GM18505 (cell line): ENCODE data around the gene PTCH1.
A peak's percentile ranks its signal among the peaks of the same experiment; 100 is the strongest.

ENCODE experiments used
- ATAC-seq: cut with Tn5 transposase; IDR thresholded peaks from one replicate; pipeline ENCODE4 v1.9.1; 2021; ENCODE audit not compliant: unreplicated experiment
- POLR2A ChIP-seq: IDR thresholded peaks from 4 replicates; pipeline ENCODE4 v1.6.1; 2011; ENCODE audit warnings: borderline replicate concordance; ENCODE audit not compliant: insufficient read depth, insufficient read length; ENCODE audit errors: extremely low read depth

Gene PTCH1

DNA sequence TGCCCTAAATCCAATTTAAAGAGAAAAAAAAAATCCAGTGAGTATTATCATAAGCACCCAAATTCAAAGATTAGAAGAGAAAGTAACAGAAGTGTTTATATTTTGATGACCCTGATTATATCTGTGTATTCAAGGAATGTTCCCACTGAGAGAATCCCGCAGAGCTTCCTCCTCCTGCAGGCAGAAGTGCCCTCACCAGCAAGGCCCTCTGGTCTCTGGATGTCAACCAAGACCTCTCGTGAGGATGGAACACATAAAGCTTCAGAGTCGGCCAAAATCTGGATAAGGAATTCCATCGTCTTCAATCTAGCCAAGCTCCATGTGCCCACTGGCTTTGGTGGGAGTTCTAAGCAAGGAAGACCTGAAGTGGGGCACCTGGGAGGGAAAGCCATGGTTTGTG lies 18.1 kb downstream of the PTCH1 start:
- ATAC-seq = no peak
- TF ChIP-seq POLR2A = no peak

DNA sequence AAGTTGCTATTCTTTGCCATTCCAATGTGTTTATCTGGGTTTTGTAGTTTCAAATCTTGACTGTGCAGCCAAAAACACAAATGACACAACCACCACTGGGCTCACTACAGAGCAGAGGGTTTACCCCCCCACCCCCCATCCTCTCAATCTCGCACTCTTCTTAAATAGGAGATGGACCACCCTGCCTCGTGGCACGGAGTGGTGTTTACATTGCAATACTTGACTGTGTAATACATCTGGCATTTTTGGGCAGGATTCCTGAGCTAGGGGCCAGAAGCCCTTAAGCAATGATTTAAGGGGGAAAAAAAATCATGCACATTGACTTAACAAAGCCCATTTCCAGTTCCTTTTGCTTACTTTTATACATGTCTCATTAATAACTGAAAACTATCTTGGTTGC lies 19.0 kb downstream of the PTCH1 start:
- no peak for ATAC-seq

DNA sequence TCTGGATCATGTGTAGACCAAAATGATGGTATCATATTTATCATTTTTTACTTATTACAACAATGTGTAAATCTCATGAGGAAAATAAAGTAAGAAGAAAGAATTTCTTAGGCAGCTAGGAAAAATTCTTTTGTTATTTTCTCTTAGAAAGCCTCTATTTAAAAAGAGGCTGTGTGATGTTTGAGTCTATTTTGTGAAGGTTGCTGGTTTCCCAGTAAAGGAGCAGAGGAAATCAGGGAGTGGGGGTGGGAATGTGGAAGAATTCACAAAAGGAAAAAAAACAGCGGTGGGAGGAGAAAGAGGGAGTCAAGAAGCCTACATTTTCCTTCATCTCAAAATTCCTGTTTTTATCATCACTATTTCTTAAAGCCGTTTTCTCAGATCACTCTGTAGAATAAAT lies 20.1 kb downstream of the PTCH1 start:
- no peak for ATAC-seq
- TF ChIP-seq POLR2A = no peak

More for the DNA sequence above, 19.0 kb downstream of the PTCH1 start:
- TF ChIP-seq POLR2A = no peak

DNA sequence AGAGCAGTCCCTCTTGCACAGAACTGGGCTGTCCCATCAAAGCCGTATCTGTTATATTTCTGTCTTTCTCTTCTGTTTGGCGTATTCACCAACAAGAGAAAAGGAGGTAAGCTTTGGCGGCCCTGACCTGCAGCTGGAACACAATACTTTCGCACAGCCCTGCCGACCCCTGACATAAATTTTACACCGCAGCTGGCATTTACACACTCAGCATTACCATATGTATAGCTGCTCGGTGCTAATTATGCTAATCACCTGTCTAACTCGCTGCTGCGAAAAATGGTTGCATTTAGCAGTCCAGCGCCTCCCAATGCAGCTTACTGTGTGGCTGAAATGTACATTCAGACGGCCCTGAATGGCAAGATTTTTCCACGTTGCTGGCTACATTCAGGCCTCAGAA lies 20.8 kb downstream of the PTCH1 start:
- no peak for ATAC-seq
- no peak for TF ChIP-seq POLR2A

DNA sequence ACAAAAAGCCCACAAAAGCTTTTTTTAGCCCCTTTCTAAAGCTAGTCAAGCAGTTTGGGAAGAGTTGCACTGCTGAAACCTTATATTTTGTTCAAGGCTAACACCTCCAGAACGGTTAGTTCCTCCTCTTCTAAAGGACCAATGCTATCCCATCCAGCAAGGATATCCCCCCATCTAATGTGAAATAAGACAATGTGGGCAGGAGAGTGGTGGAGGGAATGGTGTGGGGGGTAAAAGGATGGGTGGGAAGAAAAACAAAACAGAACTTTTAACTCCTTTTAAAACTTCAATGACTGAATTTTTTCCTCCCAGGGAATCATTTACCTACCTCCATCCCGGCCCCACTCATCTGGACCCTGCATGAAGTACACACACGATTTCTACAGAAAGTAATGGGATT lies 21.2 kb downstream of the PTCH1 start:
- ATAC-seq = no peak
- TF ChIP-seq POLR2A = no peak

DNA sequence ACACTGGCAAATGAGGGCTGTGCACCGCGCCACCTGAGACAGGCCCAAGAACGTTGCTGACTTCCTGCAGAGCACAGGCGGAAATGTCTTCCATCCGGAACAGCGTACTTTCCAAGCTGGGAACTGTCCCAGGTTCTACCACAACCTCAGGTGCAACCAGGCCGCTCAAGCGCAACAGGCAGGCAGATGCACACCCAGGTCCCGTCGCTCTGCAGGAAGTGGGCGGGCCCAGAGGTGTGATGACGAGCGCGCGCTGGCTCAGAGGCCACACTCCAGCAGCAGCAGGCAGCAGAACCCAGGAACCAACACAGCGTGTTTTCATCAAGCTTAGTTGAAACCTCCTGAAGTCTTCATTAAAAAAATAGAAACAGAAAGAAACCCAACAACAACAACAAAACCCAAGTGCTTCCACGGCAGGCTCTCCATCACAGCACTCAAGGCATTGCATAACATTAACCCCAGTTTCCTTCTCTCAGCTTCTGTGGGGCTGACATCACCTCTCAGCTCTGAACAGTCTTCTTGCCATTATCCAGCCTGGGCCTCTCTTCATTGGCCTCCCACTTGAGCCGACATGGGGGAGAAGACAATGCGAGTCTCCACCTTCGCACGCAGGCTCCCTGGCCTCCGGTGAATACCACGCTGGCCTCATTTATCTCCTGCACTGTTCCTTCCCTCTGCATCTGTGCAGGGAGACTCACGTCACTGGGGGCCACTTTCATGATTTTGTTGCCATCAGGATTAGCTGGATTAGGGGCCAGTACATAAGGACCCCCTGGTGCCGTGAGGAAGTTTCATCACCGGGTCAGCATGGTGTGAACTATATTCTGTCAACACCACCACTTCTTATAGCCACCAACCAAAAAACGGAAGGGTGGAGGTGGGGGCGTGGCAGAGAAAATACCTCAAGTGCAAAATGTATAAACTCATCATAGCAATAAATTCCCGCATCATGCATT lies 22.1 kb downstream of the PTCH1 start:
- peak; percentile 81 for ATAC-seq
- TF ChIP-seq POLR2A = no peak

DNA sequence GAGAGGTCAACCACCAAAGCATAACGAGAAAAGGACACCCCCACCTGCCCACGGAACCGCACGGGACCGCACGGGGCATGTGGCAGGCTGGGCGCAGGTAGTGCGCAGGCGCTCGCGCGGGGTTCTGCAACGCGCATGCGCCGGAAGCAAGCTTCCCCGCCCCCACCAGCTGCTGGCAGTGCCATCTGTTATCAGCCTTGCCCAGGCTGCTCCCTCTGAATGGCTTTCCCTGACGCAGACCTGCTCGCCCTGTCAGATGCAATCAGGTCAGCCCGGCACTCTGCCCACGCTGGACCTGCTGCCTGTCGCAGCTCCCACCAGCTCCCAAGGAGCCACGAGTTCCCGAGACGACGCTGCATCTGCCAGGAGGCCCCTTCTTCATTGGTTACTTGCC lies 22.8 kb downstream of the PTCH1 start:
- TF ChIP-seq POLR2A = no peak
- no peak for ATAC-seq

DNA sequence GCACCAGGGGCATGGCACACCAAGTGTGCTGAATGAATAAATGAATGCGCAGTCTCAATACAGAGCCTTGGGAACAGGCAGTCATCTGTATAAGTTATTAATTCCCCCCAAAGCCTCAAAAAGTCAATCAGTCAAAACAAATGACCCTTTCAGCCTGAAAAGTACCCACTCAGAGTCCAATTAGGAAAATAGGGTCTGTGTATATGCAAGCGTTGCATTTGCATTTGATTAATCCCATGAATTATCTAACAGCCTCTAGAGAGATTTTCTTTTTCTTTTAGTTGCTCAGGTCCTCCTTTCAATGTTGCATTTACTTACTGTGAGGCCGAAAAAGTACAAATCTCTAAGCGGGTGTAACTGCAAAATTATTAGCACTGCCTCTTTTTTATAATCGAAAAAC lies 23.4 kb downstream of the PTCH1 start:
- TF ChIP-seq POLR2A = no peak
- no peak for ATAC-seq

DNA sequence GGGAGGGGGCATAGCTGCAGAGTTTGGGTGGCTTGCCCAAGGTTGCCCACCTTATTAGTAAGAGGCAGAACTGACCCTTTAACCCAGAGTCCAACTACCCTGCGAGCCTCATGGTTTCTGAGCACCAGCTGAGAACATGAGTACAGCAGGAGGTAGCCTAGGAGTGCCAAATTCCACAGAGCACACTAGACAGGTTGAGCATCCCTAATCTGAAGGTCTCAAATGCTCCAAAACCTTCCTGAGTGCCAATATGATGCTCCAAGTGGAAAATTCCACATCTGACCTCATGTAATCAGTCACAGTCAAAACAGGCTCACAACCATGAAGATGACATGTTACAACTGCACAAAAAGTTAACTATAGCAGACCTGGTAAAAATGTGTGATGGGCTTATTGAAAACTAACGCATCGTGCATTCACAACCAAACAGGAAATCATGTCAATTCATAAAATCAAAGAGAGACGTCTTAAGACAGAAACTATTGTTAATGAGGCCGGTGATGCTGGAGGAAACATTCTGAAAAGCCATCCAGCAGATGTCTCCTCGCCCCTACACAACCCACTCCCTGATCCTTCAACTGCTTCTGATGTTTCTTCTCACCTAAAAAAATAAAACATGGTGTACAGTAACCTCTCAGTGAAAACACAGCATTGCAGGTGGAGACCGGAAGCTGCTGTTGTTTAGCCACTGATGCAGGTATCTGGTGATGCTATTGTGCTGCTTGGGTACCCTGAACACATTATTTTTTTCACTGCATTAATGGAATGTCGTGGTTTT lies 25.0 kb downstream of the PTCH1 start:
- ATAC-seq = no peak

DNA sequence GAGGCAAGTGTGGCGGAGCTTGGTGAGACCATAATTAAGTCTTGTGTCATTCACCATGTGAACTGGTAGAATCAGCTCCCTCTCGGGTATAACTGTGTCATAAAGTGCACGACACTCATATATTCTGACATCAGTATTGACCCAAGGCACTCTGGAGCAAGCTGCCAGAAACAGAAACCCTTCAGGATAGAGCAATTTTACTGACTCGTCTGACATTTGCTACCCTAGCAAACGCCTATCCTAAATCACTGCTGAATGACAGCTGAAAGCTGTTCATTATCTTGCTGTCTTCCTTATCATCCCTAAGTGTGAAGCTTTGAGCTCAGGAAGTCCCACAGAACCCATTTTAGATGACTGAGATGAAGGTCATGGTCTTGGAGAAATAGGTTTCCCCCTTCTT lies 27.8 kb downstream of the PTCH1 start:
- no peak for TF ChIP-seq POLR2A
- ATAC-seq = no peak

More for the DNA sequence above, 25.0 kb downstream of the PTCH1 start:
- TF ChIP-seq POLR2A = no peak

DNA sequence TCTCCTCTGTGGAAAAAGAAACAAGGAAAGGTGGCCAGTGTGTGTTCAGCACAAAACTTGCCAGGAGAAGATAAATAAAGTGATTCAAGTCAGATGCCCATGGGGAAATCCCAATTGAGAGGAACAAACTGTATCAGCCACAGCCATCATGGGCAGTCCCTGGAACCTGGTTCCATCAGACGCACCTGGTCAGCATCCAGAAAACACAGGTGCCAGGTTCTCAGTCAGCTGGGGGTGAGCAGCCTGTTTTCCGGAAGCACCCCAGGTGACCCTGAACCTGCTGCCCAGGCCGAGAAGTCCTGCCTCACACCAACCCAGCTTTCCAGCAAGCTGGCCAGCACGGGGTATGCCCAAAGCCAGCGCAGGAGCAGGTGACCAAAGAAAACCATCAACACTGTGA lies 30.5 kb downstream of the PTCH1 start:
- no peak for TF ChIP-seq POLR2A
- ATAC-seq = no peak

DNA sequence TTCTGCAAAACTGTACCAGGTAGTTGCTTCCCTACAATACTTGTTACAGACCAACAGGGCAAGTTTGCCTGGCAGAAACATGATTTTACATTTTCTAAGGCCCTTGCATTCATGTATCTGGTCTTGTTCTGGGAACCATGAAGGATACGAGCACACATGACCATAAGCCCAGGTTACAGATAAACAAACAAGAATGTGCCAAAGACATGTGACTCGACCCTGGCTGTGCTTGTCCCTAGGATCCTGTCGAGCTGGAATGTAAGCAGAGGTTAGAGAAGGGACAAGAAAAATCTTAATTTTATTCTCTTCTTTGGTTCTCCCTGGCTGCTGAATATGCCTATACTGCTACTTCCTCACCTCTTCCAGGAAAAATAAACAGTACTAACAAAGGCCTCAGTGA lies 32.5 kb downstream of the PTCH1 start:
- no peak for ATAC-seq

DNA sequence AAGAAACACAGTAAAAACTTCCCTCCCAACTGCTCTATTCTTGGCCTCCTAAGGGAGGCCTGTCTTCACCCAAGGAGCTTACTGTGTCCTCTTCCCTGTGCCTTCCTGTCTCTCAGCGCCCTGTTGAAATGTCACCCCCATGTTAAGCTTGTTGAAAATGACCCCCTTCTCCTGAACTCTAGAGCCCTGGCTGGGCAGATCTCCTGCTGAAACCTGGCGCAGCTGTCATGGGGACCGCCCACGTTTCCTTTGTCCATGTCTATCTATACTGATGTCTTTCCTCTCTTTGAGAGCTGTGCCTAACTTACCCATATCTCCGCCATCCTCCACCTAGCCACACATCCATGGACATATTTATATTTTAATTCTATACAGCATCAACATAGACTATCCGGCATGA lies 33.3 kb downstream of the PTCH1 start:
- ATAC-seq = no peak

More for the DNA sequence above, 32.5 kb downstream of the PTCH1 start:
- TF ChIP-seq POLR2A = no peak

DNA sequence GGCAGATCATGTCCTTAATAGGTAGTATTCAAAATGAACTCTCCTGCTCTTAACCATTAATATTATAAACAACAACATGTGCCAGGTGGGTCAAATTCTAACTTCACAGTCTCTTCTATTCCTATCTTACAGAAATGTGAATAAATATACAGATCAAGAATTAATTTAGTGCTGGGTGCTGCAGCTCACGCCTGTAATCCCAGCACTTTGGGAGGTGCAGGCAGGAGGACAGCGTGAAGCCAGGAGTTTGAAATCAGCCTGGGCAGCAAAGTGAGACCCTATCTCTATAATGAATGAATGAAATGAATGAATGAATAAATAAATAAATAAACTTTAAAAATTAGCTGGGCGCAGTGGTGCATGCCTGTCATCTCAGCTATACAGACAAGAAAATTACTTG lies 34.1 kb downstream of the PTCH1 start:
- no peak for ATAC-seq
- TF ChIP-seq POLR2A = no peak

More for the DNA sequence above, 33.3 kb downstream of the PTCH1 start:
- no peak for TF ChIP-seq POLR2A
